GM12864 (cell line): Measurements from ENCODE around the gene ANKRD63.

Experiments
- DNase-seq: peaks from one replicate; pipeline ENCODE4 v3.0.0-alpha.2; 2011; ENCODE audit warnings: low read depth
- H3K4me3 ChIP-seq: 2 replicates; pipeline ENCODE4 v1.5.1; 2011; ENCODE audit warnings: mild to moderate bottlenecking, low read depth, low read length, control low read depth
- TF ChIP-seq, protein P1 (sequence below): IDR thresholded peaks from 2 replicates; pipeline ENCODE4 v1.5.1; 2011; ENCODE audit warnings: low read depth, mild to moderate bottlenecking, moderate library complexity, low read length, control low read depth, inconsistent platforms; ENCODE audit errors: missing control alignments

ANKRD63 gene

GRCh38 chr15:40263024-40263754 is 19.7 kb downstream of the ANKRD63 start:
- TF ChIP-seq, protein P1, sequence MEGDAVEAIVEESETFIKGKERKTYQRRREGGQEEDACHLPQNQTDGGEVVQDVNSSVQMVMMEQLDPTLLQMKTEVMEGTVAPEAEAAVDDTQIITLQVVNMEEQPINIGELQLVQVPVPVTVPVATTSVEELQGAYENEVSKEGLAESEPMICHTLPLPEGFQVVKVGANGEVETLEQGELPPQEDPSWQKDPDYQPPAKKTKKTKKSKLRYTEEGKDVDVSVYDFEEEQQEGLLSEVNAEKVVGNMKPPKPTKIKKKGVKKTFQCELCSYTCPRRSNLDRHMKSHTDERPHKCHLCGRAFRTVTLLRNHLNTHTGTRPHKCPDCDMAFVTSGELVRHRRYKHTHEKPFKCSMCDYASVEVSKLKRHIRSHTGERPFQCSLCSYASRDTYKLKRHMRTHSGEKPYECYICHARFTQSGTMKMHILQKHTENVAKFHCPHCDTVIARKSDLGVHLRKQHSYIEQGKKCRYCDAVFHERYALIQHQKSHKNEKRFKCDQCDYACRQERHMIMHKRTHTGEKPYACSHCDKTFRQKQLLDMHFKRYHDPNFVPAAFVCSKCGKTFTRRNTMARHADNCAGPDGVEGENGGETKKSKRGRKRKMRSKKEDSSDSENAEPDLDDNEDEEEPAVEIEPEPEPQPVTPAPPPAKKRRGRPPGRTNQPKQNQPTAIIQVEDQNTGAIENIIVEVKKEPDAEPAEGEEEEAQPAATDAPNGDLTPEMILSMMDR: no peak
- H3K4me3 ChIP-seq: no peak overlapping the region
- no peak for DNase-seq

- H3K4me3 ChIP-seq: no peak overlapping the region
- DNase-seq: no peak
- TF ChIP-seq, protein P1: no peak
Observed at GRCh38 chr15:40259021-40259420, 23.8 kb downstream of the ANKRD63 start.

GRCh38 chr15:40258544-40258943 is 24.3 kb downstream of the ANKRD63 start:
- no peak for DNase-seq
- TF ChIP-seq, protein P1: no peak
- H3K4me3 ChIP-seq: no peak overlapping the region

DNA sequence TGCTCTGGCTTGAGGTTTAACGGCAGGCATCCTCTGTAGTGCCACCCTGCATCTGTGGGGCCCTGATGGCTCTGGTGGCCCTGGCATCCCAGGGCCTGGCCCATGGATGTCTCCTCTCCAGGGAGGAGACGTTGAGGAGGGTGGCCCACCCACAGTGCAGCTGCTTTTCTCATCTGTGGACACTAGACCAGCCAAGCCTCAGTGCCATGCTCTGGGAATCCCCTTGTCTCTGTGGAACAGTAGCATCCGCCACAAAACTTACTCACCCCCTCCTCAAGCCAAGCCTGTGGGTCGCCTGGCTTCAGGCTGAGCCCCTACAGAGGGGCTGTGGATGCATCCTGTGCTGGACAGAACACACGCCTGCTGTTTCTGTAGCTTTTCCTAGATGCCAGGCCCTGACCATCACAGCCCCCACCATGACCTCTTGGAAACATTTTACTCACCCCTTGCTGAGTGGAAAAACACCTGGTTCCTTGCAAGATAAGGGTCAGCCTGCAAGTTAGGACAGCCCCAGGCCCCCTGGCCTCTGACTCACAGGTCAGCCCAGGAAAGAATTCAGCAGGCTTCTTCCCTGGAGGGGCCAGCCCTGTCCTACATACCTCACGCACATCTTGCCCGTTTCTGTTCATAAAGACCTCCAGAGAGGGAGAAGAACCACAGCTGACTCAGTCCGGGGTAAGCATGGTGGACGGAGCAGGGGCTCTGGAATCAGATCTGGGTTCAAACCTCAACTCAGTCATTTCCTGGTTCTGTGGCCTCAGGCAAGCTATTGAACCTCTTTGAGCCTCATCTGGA is 25.0 kb downstream of the ANKRD63 start:
- no peak for DNase-seq
- TF ChIP-seq, protein P1: no peak
- no peak overlapping the region for H3K4me3 ChIP-seq

GRCh38 chr15:40256638-40257235 is 26.1 kb downstream of the ANKRD63 start:
- DNase-seq: no peak
- H3K4me3 ChIP-seq: no peak overlapping the region
- TF ChIP-seq, protein P1: no peak

- TF ChIP-seq, protein P1: no peak
- no peak overlapping the region for H3K4me3 ChIP-seq
- DNase-seq: no peak
Observed at GRCh38 chr15:40255033-40255432, 27.8 kb downstream of the ANKRD63 start.
